H9 (cell line): Measurements from ENCODE around the gene SPTBN1. TPM values are rescaled to one million over a fixed set of nuclear protein-coding genes. Genes with fewer than 3 reads are reported as not detected.
A peak's percentile ranks its signal among the peaks of the same experiment; 100 is the strongest.

Experiments
- DNase-seq: peaks from one replicate; pipeline ENCODE4 v3.0.0-alpha.2; 2017
- H2AFZ ChIP-seq: one replicate; pipeline ENCODE4 v1.6.1; 2013; ENCODE audit warnings: mild to moderate bottlenecking, low read length, control low read depth, moderate library complexity
- H2AK5ac ChIP-seq: 2 replicates; pipeline ENCODE4 v1.6.1; 2013; ENCODE audit warnings: low read length, control low read depth, mixed read lengths; ENCODE audit not compliant: insufficient read length
- H2BK120ac ChIP-seq: one replicate; pipeline ENCODE4 v1.6.1; 2013; ENCODE audit warnings: low read depth, mild to moderate bottlenecking, low read length, control low read depth, inconsistent platforms; ENCODE audit not compliant: poor library complexity, severe bottlenecking
- H2BK12ac ChIP-seq: 2 replicates; pipeline ENCODE4 v1.6.1; 2013; ENCODE audit warnings: low read length, control low read depth, mixed read lengths, low read depth; ENCODE audit not compliant: insufficient read length
- H2BK15ac ChIP-seq: 2 replicates; pipeline ENCODE4 v1.6.1; 2013; ENCODE audit warnings: low read depth, low read length, control low read depth
- H2BK20ac ChIP-seq: one replicate; pipeline ENCODE4 v1.6.1; 2013; ENCODE audit warnings: low read depth, mild to moderate bottlenecking, low read length, control low read depth, inconsistent platforms; ENCODE audit not compliant: poor library complexity, severe bottlenecking
- H2BK5ac ChIP-seq: 2 replicates; pipeline ENCODE4 v1.6.1; 2013; ENCODE audit warnings: low read length, control low read depth, mixed read lengths; ENCODE audit not compliant: insufficient read length
- H3K14ac ChIP-seq: 2 replicates; pipeline ENCODE4 v1.6.1; 2013; ENCODE audit warnings: low read length, control low read depth; ENCODE audit not compliant: insufficient read depth
- H3K18ac ChIP-seq: 2 replicates; pipeline ENCODE4 v1.6.1; 2013; ENCODE audit warnings: low read depth, mild to moderate bottlenecking, mixed read lengths, low read length, control low read depth; ENCODE audit not compliant: insufficient read length
- H3K23ac ChIP-seq: 2 replicates; pipeline ENCODE4 v1.6.1; 2013; ENCODE audit warnings: low read length, control low read depth, mixed read lengths, low read depth; ENCODE audit not compliant: insufficient read length
- H3K23me2 ChIP-seq: 2 replicates; pipeline ENCODE4 v1.6.1; 2013; ENCODE audit warnings: low read depth, mild to moderate bottlenecking, mixed read lengths, low read length, control low read depth; ENCODE audit not compliant: insufficient read length, poor library complexity, severe bottlenecking
- H3K27ac ChIP-seq: 2 replicates; pipeline ENCODE4 v1.5.1; 2013; ENCODE audit warnings: low read length, control low read depth, mixed read lengths, low read depth; ENCODE audit not compliant: insufficient read length
- H3K27me3 ChIP-seq: 2 replicates; pipeline ENCODE4 v1.6.1; 2013; ENCODE audit warnings: low read length, control low read depth, inconsistent platforms; ENCODE audit not compliant: insufficient read depth
- H3K4ac ChIP-seq: 2 replicates; pipeline ENCODE4 v1.6.1; 2013; ENCODE audit warnings: low read depth, mild to moderate bottlenecking, control low read depth, inconsistent platforms, low read length, moderate library complexity
- H3K4me1 ChIP-seq: 2 replicates; pipeline ENCODE4 v1.6.1; 2013; ENCODE audit warnings: low read length, control low read depth, inconsistent platforms; ENCODE audit not compliant: insufficient read depth
- H3K4me2 ChIP-seq: 2 replicates; pipeline ENCODE4 v1.6.1; 2013; ENCODE audit warnings: low read length, control low read depth, mixed read lengths; ENCODE audit not compliant: insufficient read length, insufficient read depth
- H3K56ac ChIP-seq: 2 replicates; pipeline ENCODE4 v1.6.1; 2013; ENCODE audit warnings: low read depth, mild to moderate bottlenecking, mixed read lengths, low read length, control low read depth; ENCODE audit not compliant: insufficient read length
- H3K79me1 ChIP-seq: 2 replicates; pipeline ENCODE4 v1.6.1; 2013; ENCODE audit warnings: low read depth, mild to moderate bottlenecking, moderate library complexity, low read length, control low read depth, inconsistent platforms; ENCODE audit not compliant: insufficient read depth, poor library complexity, severe bottlenecking
- H3K79me2 ChIP-seq: 2 replicates; pipeline ENCODE4 v1.6.1; 2013; ENCODE audit warnings: low read length, control low read depth, inconsistent platforms; ENCODE audit not compliant: insufficient read depth
- H3K9ac ChIP-seq: 2 replicates; pipeline ENCODE4 v1.6.1; 2013; ENCODE audit warnings: low read length, control low read depth, mixed read lengths; ENCODE audit not compliant: insufficient read length; ENCODE audit errors: extremely low read depth
- H3K9me3 ChIP-seq: one replicate; pipeline ENCODE4 v1.6.1; 2013; ENCODE audit warnings: low read depth, low read length, inconsistent platforms; ENCODE audit not compliant: control insufficient read depth
- H3T11ph ChIP-seq: one replicate; pipeline ENCODE4 v1.6.1; 2013; ENCODE audit warnings: mild to moderate bottlenecking, low read length, control low read depth, inconsistent platforms
- H4K20me1 ChIP-seq: one replicate; pipeline ENCODE4 v1.6.1; 2013; ENCODE audit not compliant: control insufficient read depth, insufficient read length, insufficient read depth
- H4K5ac ChIP-seq: 2 replicates; pipeline ENCODE4 v1.6.1; 2013; ENCODE audit warnings: low read depth, mild to moderate bottlenecking, mixed read lengths, low read length, control low read depth; ENCODE audit not compliant: insufficient read length
- H4K8ac ChIP-seq: replicated peaks from 2 replicates; pipeline ENCODE4 v1.6.1; 2013; ENCODE audit warnings: low read length, control low read depth, mixed read lengths, low read depth; ENCODE audit not compliant: insufficient read length
- H4K91ac ChIP-seq: 2 replicates; pipeline ENCODE4 v1.6.1; 2013; ENCODE audit warnings: low read depth, mild to moderate bottlenecking, moderate library complexity, mixed read lengths, low read length, control low read depth; ENCODE audit not compliant: insufficient read length
- H3K27ac Mint-ChIP-seq, 3 experiments: 2 replicates in 2 of 3; 3 replicates in 1 of 3; pipeline ENCODE4 v1.8.0; 2020 to 2021; ENCODE audit warnings: mixed read lengths in 3 of 3, mild to moderate bottlenecking in 1 of 3, moderate library complexity in 1 of 3
- H3K27me3 Mint-ChIP-seq: 2 replicates; pipeline ENCODE4 v1.8.0; 2021; ENCODE audit warnings: low read depth, mild to moderate bottlenecking, moderate library complexity, mixed read lengths
- H3K36me3 Mint-ChIP-seq, 3 experiments: 2 replicates in 2 of 3; 3 replicates in 1 of 3; pipeline ENCODE4 v1.8.0; 2020 to 2021; ENCODE audit warnings: low read depth in 3 of 3, mixed read lengths in 3 of 3; ENCODE audit not compliant: insufficient read depth in 1 of 3
- H3K4me1 Mint-ChIP-seq, 2 experiments: 2 replicates each; pipeline ENCODE4 v1.8.0; 2020; ENCODE audit warnings: mixed read lengths in 2 of 2
- H3K4me3 Mint-ChIP-seq, 2 experiments: 2 replicates in 1 of 2; 3 replicates in 1 of 2; pipeline ENCODE4 v1.8.0; 2020 to 2021; ENCODE audit warnings: mild to moderate bottlenecking in 2 of 2, mixed read lengths in 2 of 2, moderate library complexity in 1 of 2
- H3K9me3 Mint-ChIP-seq, 2 experiments: 2 replicates in 1 of 2; 3 replicates in 1 of 2; pipeline ENCODE4 v1.8.0; 2020; ENCODE audit warnings: mild to moderate bottlenecking in 2 of 2, mixed read lengths in 2 of 2, moderate library complexity in 1 of 2
- WGBS: extraction: QIAGEN DNeasy Blood & Tissue Kit; methylation state at CpG from one replicate; pipeline ENCODE4 v1.1.7; 2013; ENCODE audit warnings: missing lambda C conversion rate, low lambda C conversion rate, mixed read lengths; ENCODE audit not compliant: insufficient read length; ENCODE audit errors: extremely low coverage; 5-methylcytosine and 5-hydroxymethylcytosine counted together
- total RNA-seq: library from RNA; stranded (reverse); gene quantifications from 2 replicates; pipeline ENCODE4 v1.2.1, GENCODE V29; 2021
- TF ChIP-seq, protein P1 (sequence below): fragments of 200-600 bp; sonication (generic); conservative IDR thresholded peaks from 3 replicates; pipeline ENCODE4 v1.8.0; 2021; ENCODE audit warnings: antibody characterized with exemption, mild to moderate bottlenecking

SPTBN1 gene
- total RNA-seq, 1 experiment from 2014 or later: 164 TPM

DNA sequence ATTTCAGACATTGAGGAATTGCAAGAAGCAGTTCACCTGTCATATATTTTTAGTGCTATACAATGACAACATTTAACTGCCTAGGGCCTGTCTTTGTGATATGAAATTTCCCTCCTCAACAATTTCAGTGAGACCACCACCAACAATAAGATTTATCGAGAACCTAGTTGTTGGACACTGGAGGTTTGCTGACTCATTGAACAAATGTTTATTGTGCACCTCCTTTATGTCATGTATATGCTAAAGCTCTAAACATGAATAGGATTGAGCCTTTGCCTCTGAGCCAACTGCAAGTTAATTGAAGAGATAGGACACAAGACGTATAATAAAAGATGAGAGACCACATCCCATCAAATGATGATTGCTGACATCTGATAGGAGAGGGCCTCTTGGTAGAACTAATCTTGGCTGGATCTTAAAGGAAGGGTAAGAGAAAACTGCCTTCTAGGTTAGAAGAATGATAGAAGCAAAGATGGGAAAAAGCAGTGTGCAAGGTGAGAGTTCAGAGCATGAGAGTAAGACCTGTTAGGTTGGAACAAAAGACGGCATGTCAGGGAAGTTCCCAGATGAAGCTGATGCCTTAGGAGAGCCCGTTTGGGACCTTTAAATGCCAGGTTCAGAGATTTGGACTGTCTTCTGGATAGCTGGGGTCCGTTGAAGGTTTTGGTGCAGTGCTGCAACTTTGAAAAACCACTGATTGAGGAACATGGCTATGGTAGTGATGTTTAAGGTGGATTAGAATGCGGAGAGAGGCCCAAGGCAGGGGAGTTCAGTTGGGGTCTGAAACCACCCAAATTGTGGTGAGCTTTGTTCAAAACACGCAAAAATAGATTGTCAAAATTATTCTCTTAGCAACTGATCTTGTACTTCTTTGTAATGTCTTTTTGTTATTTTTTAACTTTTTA is 134.3 kb downstream of the SPTBN1 start:
- no peak overlapping the region for H2BK20ac ChIP-seq
- H3K9ac ChIP-seq: no peak overlapping the region
- no peak overlapping the region for H4K8ac ChIP-seq
- peaks cover 0 to 4% (median 4%) of the 10 kb centered on the region in 3 experiments; a peak in 6 of 7 replicates for H3K36me3 Mint-ChIP-seq
- no peak overlapping the region for H3K4me3 Mint-ChIP-seq
- H3K4ac ChIP-seq: no peak overlapping the region
- H3K23ac ChIP-seq: no peak overlapping the region
- no peak overlapping the region for H3T11ph ChIP-seq
- H3K27me3 Mint-ChIP-seq: no peaks in the 10 kb centered on the region
- H3K79me1 ChIP-seq: peaks cover 7% of the 10 kb centered on the region
- no peak overlapping the region for H3K14ac ChIP-seq
- TF ChIP-seq, protein P1, sequence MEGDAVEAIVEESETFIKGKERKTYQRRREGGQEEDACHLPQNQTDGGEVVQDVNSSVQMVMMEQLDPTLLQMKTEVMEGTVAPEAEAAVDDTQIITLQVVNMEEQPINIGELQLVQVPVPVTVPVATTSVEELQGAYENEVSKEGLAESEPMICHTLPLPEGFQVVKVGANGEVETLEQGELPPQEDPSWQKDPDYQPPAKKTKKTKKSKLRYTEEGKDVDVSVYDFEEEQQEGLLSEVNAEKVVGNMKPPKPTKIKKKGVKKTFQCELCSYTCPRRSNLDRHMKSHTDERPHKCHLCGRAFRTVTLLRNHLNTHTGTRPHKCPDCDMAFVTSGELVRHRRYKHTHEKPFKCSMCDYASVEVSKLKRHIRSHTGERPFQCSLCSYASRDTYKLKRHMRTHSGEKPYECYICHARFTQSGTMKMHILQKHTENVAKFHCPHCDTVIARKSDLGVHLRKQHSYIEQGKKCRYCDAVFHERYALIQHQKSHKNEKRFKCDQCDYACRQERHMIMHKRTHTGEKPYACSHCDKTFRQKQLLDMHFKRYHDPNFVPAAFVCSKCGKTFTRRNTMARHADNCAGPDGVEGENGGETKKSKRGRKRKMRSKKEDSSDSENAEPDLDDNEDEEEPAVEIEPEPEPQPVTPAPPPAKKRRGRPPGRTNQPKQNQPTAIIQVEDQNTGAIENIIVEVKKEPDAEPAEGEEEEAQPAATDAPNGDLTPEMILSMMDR: no peak
- H2BK120ac ChIP-seq: no peak overlapping the region
- no peaks in the 10 kb centered on the region for H3K23me2 ChIP-seq
- no peak overlapping the region for H2BK5ac ChIP-seq
- H4K5ac ChIP-seq: no peak overlapping the region
- no peak overlapping the region for H3K4me2 ChIP-seq
- no peak overlapping the region for H3K18ac ChIP-seq
- no peak overlapping the region for H3K27ac ChIP-seq
- no CpG with 5 or more reads among the region's 7 CpGs for WGBS
- H4K20me1 ChIP-seq: no peaks in the 10 kb centered on the region
- H3K9me3 Mint-ChIP-seq: no peaks in the 10 kb centered on the region
- peaks cover 27% of the 10 kb centered on the region; the same call in 1 of the 2 replicates for H3K79me2 ChIP-seq
- DNase-seq: no peak
- no peak overlapping the region for H2BK12ac ChIP-seq
- H3K27me3 ChIP-seq: no peaks in the 10 kb centered on the region
- peaks cover 38 to 42% of the 10 kb centered on the region in 2 experiments for H3K4me1 Mint-ChIP-seq
- H2AFZ ChIP-seq: no peak overlapping the region
- H2AK5ac ChIP-seq: no peak overlapping the region
- peak overlapping the region; percentile 24; the same call in 1 of the 2 replicates for H2BK15ac ChIP-seq
- H3K9me3 ChIP-seq: no peaks in the 10 kb centered on the region
- no peak overlapping the region for H3K56ac ChIP-seq
- H3K27ac Mint-ChIP-seq: peak overlapping the region in 2 of 3 experiments; percentile 7 to 41; a peak in 2 of 7 replicates
- H4K91ac ChIP-seq: no peak overlapping the region
- peaks cover 16% of the 10 kb centered on the region for H3K4me1 ChIP-seq
